Progenitor cell of endocrine pancreas (in vitro differentiated cells): Measurements from ENCODE around the gene CYP26B1. TPM values are rescaled to one million over a fixed set of nuclear protein-coding genes. Genes with fewer than 3 reads are reported as not detected.

Experiments used
- DNase-seq: peaks from one replicate; pipeline ENCODE4 v3.0.0; 2021; ENCODE audit warnings: low spot score; ENCODE audit not compliant: unreplicated experiment
- H3K27ac Mint-ChIP-seq: 2 replicates; pipeline ENCODE4 v1.8.0; 2021; ENCODE audit warnings: mild to moderate bottlenecking, moderate library complexity, mixed read lengths
- H3K27me3 Mint-ChIP-seq: 2 replicates; pipeline ENCODE4 v1.8.0; 2021; ENCODE audit warnings: mixed read lengths
- H3K36me3 Mint-ChIP-seq: 2 replicates; pipeline ENCODE4 v1.8.0; 2022; ENCODE audit warnings: mixed read lengths; ENCODE audit not compliant: insufficient read depth
- H3K4me1 Mint-ChIP-seq: 2 replicates; pipeline ENCODE4 v1.8.0; 2021; ENCODE audit warnings: low read depth, mixed read lengths
- H3K4me3 Mint-ChIP-seq: 2 replicates; pipeline ENCODE4 v1.8.0; 2021; ENCODE audit warnings: low read depth, mild to moderate bottlenecking, moderate library complexity, mixed read lengths
- H3K9me3 Mint-ChIP-seq: 2 replicates; pipeline ENCODE4 v1.8.0; 2021; ENCODE audit warnings: low read depth, mixed read lengths
- CTCF ChIP-seq: fragments of 200-600 bp; sonication (generic); IDR thresholded peaks from one replicate; pipeline ENCODE4 v1.5.0; 2021; ENCODE audit warnings: antibody characterized with exemption, mild to moderate bottlenecking; ENCODE audit not compliant: unreplicated experiment
- long read RNA-seq: library from polyadenylated mRNA; unstranded; transcript quantifications from one replicate; pipeline ENCODE4 v2.0.0, GENCODE V29; 2020
- total RNA-seq: library from RNA; stranded (reverse); gene quantifications from 2 replicates; pipeline ENCODE4 v1.2.1, GENCODE V29; 2021

Gene CYP26B1, protein sequence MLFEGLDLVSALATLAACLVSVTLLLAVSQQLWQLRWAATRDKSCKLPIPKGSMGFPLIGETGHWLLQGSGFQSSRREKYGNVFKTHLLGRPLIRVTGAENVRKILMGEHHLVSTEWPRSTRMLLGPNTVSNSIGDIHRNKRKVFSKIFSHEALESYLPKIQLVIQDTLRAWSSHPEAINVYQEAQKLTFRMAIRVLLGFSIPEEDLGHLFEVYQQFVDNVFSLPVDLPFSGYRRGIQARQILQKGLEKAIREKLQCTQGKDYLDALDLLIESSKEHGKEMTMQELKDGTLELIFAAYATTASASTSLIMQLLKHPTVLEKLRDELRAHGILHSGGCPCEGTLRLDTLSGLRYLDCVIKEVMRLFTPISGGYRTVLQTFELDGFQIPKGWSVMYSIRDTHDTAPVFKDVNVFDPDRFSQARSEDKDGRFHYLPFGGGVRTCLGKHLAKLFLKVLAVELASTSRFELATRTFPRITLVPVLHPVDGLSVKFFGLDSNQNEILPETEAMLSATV
- total RNA-seq, result 31.5 and 37.5 TPM in 2 replicates
- long read RNA-seq, result 0 reads

- Mint-ChIP-seq H3K36me3 (no peaks in the 10 kb centered on the region), H3K4me1 (peaks cover 31% of the 10 kb centered on the region), H3K27ac (peak within 1 kb of the TSS; percentile 85), H3K9me3 (no peaks in the 10 kb centered on the region), H3K4me3 (peak within 1 kb of the TSS; percentile 96), H3K27me3 (peaks cover 47% of the 10 kb centered on the region)
- DNase-seq, result no peak
- peak; percentile 14 for TF ChIP-seq CTCF
Measured at GRCh38 chr2:72147303-72147971, at the start of gene CYP26B1. CYP26B1 (minus strand) TSS chr2:72147862; CDS start chr2:72147834, 28 bp downstream.

- no peaks in the 10 kb centered on the region for H3K27me3 Mint-ChIP-seq
- DNase-seq, result no peak
- no peak overlapping the region for H3K4me3 Mint-ChIP-seq
- H3K27ac Mint-ChIP-seq, result no peak overlapping the region
- no peak for TF ChIP-seq CTCF
- H3K9me3 Mint-ChIP-seq, result no peaks in the 10 kb centered on the region
- no peaks in the 10 kb centered on the region for H3K36me3 Mint-ChIP-seq
- H3K4me1 Mint-ChIP-seq, result peaks cover 15% of the 10 kb centered on the region
Measured at GRCh38 chr2:72193723-72194122, 46.1 kb upstream of the CYP26B1 start.

DNA sequence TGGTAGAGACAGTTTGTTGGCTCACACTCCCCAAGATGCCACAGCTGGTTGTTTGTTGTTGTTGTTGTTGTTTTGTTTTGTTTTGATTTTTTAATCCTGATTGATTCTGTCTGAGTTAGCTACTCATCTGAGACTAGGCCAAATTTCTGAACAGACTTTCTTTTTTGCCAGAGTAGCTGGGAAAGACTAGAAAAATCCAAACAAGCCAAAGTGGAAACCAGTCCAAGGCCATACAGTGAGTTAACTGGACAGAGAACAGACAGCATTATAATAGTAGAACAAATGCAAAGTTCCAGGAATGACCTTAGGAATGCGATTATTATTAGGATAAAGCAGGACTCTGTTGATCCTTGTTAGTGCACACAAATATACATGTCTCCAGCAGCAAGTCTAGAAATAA is 43.8 kb upstream of the CYP26B1 start:
- DNase-seq, result no peak
- Mint-ChIP-seq H3K9me3 (no peaks in the 10 kb centered on the region), H3K27me3 (no peaks in the 10 kb centered on the region), H3K4me3 (no peak overlapping the region), H3K36me3 (no peaks in the 10 kb centered on the region), H3K27ac (no peak overlapping the region), H3K4me1 (peaks cover 8% of the 10 kb centered on the region)
- TF ChIP-seq CTCF, result no peak

DNA sequence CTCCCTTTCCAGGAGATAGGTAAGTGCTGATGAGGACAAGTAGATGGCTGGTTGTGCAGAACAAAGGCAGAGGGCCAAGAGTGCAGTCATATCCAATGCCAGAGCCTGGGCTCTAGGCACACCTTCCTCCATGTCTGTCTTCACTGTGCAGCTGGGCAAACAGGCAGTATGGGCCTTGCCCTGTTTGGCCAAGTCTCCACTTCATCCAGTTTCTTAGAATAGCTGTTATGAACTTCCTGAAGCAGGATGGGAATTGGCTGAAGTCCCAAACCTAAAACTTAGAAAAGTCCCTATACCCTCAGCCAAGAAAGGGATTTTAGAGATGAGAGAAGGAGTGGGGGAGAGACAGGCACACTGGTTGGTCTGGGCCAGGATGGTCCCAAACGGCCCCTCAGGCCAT is 37.5 kb upstream of the CYP26B1 start:
- no peak for TF ChIP-seq CTCF
- Mint-ChIP-seq H3K9me3 (no peaks in the 10 kb centered on the region), H3K36me3 (peaks cover 7% of the 10 kb centered on the region), H3K27ac (no peak overlapping the region), H3K4me1 (no peaks in the 10 kb centered on the region), H3K4me3 (no peak overlapping the region), H3K27me3 (no peaks in the 10 kb centered on the region)
- DNase-seq, result no peak

- H3K9me3 Mint-ChIP-seq, result no peaks in the 10 kb centered on the region
- no peaks in the 10 kb centered on the region for H3K4me1 Mint-ChIP-seq
- TF ChIP-seq CTCF, result no peak
- H3K27me3 Mint-ChIP-seq, result no peaks in the 10 kb centered on the region
- no peak overlapping the region for H3K4me3 Mint-ChIP-seq
- no peak for DNase-seq
- no peak overlapping the region for H3K27ac Mint-ChIP-seq
- peaks cover 10% of the 10 kb centered on the region for H3K36me3 Mint-ChIP-seq
Measured at GRCh38 chr2:72183466-72183865, 35.8 kb upstream of the CYP26B1 start.
